Measurements from ENCODE around the gene IFIT3.

DNA sequence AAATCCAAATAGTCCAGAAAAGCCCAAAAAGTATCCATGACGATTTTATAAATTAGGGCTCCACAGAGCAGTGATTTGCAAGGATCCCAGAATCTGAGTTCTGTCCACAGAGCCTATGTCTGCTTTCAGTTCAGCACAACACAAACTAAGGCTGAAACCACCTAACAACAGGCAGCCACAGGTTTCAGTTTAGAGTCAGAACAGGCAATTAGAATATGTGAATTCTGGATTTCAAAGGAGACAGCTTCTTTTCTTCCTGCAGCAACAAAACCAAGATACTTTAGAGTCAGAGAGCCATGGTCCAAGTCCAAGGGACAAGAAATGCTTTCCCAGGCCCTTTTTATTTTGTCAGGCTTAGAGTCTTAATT lies 23.6 kb downstream of the IFIT3 start:
- TF ChIP-seq, protein P1, sequence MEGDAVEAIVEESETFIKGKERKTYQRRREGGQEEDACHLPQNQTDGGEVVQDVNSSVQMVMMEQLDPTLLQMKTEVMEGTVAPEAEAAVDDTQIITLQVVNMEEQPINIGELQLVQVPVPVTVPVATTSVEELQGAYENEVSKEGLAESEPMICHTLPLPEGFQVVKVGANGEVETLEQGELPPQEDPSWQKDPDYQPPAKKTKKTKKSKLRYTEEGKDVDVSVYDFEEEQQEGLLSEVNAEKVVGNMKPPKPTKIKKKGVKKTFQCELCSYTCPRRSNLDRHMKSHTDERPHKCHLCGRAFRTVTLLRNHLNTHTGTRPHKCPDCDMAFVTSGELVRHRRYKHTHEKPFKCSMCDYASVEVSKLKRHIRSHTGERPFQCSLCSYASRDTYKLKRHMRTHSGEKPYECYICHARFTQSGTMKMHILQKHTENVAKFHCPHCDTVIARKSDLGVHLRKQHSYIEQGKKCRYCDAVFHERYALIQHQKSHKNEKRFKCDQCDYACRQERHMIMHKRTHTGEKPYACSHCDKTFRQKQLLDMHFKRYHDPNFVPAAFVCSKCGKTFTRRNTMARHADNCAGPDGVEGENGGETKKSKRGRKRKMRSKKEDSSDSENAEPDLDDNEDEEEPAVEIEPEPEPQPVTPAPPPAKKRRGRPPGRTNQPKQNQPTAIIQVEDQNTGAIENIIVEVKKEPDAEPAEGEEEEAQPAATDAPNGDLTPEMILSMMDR (IDR thresholded peaks at IDR 0.05): no peak
- no peak for TF ChIP-seq POLR2A (IDR thresholded peaks at IDR 0.05)
